ENCODE measurements around the gene CBR1.
"Not testable (repeated sequence)": the region's sequence is repeated elsewhere in the genome, so short reads cannot be mapped to it uniquely, and the experiment has no call there.

CBR1 gene

DNA sequence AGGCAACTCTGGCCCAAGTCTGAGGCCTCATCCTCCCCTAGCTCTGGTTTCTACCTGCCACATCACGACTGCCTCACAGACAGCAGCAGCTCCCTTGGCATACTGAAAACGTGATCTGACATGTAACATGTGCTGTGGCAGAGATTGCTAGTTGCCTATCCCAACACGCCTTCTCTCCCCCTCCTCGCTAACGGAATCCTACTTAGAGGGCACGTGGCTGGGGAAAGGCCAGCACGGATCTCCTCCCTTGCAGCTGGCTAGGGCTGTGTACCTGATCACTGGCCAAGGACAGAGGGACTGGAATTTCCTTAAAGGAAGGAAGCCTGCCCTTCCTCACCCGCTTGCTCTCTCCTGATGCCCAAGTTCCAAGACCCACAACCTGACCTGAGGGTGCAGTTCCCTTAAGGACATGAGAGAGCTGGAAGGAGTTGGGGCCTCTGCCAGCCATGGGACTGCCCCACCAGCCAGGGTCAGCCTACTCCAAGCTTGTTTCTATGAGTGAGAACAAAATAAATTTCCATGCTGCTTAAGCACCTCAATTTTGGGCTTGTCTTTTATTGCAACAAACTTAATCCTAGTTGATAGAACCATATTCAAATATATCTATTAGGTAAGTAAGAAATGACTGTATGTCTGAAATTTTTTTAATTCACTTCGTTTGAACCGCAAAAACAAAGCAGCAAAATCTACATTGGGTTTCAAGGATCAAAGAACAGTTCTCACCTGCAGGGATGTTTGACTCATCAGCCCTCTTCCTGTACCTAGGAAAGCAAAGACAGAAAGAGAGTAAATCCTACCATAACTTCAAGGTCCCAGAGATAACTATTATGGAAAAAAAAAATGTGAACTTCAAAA is 16.7 kb upstream of the CBR1 start:
- no peak for DNase-seq

DNA sequence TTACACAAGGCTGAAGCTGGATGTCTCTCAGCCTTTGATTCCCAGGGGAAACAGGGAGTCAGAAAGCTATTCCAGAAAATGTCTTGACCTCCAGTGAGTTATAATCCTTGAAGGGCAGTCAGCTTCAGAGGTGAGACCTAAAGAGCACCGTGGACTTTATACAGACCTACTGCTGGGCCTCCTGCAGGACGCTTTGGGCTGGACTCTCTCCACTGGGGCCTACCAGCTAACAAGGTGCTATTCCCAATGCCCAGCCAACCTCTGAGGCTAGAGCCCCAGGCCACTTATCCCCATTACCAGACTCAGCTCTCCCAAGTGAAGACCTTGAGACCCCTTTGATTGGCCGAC is 16.1 kb upstream of the CBR1 start:
- no peak for DNase-seq

- DNase-seq = no peak
Measured at GRCh38 chr21:36055551-36055950, 14.3 kb upstream of the CBR1 start.

DNA sequence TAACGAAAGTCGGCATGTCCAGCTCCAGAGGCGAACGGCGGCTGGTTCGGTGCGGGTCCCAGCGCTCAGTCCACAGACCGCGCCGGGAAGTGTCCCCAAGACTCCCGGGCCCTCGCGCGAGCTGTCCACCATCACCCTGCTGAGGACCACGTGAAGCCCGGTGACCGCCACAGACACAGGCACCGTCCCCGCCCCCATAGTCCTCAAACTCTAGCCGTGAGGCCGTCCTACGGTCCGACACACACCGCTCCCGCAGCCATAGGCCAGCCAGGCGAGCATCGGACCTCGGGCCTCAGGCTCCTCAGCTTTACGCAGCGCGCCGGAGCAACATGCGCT is 10.0 kb upstream of the CBR1 start:
- DNase-seq = no peak

GRCh38 chr21:36060159-36060921 is 9.5 kb upstream of the CBR1 start, which contains the start of gene SETD4:
Gene SETD4 (minus strand): TSS chr21:36060526. CDS start chr21:36058888, 1,638 bp downstream.
- DNase-seq = peak; percentile 92

GRCh38 chr21:36061445-36061844 is 8.4 kb upstream of the CBR1 start:
- no peak for DNase-seq

- DNase-seq = no peak
Measured at GRCh38 chr21:36063375-36064084, 6.3 kb upstream of the CBR1 start.

GRCh38 chr21:36064085-36064460 is 5.8 kb upstream of the CBR1 start:
- DNase-seq = no peak

DNA sequence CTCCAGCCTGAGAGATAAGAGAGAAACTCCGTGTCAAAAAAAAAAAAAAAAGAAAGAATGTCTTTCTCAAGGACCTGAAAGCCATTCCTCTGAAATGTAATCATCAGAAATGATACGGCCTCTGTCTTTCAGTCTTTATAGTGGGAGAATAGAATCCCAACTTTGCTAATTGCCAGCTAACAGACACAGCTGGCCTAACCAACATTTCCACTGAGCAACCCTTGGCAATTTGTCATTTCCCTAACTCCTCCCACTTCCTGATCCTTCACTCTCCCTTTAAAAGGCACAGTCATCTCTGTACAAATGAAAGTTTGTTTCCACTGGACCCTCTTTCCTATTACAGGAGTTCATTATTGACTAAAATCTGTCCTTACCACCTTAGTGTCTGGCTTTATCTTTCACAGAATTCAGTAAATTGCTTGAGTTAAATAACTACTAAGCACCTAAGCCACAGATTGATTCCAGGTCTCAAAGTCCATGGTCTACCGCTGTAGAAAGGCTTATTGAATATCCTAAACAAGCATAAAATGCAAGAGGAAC is 4.3 kb upstream of the CBR1 start:
- no peak for DNase-seq

DNA sequence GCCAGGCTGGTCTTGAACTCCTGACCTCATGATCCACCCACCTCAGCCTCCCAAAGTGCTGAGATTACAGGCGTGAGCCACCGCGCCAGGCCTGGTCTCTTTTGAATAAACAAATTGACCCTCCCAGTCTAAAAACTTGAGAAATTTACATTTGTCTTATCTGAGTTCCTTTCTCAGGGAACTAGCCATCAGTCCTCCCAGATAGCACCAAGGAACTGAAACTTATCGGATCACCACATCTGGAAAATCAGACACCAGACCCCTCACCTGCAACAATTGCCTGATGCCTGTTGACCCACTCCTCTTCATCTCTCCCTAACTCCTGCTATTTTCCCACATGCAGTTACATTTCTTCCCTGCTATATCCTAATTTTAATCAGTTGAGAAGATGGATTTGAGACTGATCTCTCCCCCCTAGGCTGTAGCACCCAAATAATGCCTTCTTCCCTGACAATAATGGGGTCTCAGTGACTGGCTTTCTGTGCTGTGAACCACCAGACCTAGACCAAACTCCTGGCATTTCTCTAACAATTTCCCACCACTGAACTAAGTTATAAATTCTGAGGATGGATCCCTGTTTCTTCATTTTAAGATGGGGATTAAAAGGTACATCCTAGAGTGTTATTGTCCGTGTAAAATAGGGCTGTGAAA is 951 bp upstream of the CBR1 start:
- DNase-seq = no peak

GRCh38 chr21:36070999-36071398 is 1.2 kb downstream of the CBR1 start:
- no peak for DNase-seq

- DNase-seq = no peak
Measured at GRCh38 chr21:36072453-36073162, 2.8 kb downstream of the CBR1 start.

- DNase-seq = no peak
Measured at GRCh38 chr21:36073181-36073580, 3.4 kb downstream of the CBR1 start.

GRCh38 chr21:36073911-36074310 is 4.1 kb downstream of the CBR1 start:
- DNase-seq = not testable (repeated sequence)

GRCh38 chr21:36075171-36075570 is 5.3 kb downstream of the CBR1 start:
- no peak for DNase-seq

- DNase-seq = no peak
Measured at GRCh38 chr21:36075953-36076352, 6.1 kb downstream of the CBR1 start.

DNA sequence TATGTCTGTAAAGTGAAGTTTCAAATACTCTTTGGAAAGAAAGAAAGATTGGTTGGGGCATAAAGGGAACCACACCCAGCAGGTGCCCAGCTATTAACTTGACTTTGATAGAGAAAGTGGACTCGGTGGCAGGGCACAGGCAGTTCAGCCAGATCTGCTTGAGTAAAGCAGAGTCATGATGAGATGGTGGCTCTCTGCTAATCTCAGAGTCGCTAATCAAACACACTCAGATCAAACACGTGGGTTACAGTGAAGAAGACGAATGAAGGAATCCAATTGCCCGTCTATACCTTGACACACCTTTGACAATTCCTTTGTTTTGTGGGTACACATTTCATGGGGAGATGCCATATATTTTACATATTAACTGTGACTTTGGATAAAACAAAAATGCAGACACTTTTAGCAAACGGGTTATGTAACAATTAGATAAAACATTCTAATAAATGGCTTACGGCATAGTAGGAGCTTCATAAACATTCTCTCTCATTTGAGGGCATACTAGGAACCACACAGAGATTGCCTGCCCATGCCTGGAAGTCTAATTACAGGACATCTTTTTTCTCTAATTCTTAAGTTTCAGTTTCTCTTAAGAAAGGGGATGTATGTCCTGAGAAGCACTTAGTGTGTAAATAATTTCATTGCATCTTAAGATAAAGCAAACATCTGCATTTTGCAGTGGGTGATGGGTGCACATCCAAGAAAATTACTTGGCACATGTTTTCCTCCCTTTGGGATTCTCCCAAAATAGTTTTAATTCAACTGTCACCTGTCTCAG is 7.2 kb downstream of the CBR1 start:
- DNase-seq = no peak

DNA sequence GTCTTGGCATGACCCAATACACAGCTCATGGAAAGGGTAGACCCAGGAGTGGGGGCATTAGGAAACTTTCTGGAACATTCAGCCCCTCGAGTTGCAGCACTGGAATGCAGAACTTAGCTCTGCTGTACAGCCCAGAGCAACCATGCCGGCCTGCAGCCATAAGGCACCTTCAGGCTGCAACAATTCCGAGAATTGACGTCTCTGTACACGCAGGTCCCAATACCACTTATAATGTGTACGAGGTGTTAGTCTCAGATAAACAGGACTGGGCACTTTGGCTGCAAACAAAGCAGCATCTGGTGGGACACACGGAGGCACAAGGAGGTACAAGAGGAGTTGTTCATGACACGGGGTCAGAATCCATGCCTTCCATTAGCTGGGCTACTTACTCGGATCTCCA is 7.9 kb downstream of the CBR1 start:
- DNase-seq = no peak

- peak; percentile 42 for DNase-seq
Measured at GRCh38 chr21:36079010-36079649, 9.3 kb downstream of the CBR1 start.

- DNase-seq = no peak
Measured at GRCh38 chr21:36079671-36080070, 9.8 kb downstream of the CBR1 start.

DNA sequence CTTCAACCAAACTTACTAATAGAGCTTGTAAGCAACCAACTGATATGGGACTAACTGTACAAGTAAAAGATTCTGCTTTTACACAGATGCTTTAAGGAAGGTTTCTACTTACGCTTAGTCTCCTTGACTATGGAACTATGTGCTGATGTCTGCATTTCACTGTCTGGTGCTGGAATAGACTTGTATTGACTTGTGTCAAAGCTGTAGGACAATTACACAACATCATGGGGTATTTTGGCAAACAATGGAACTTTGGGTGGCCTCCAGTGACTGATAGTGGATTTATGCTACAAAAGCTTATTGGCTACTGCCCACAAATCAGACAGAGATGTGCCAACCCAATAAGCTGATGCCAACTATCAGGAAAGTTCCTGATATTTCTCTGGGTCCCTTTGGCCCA is 10.6 kb downstream of the CBR1 start:
- no peak for DNase-seq
